ENCODE measurements around the gene RSPRY1. TPM values are rescaled to one million over a fixed set of nuclear protein-coding genes. Genes with fewer than 3 reads are reported as not detected.

RSPRY1 gene
- total RNA-seq, 1 donor from 2014 or later: 49.6 TPM

DNA sequence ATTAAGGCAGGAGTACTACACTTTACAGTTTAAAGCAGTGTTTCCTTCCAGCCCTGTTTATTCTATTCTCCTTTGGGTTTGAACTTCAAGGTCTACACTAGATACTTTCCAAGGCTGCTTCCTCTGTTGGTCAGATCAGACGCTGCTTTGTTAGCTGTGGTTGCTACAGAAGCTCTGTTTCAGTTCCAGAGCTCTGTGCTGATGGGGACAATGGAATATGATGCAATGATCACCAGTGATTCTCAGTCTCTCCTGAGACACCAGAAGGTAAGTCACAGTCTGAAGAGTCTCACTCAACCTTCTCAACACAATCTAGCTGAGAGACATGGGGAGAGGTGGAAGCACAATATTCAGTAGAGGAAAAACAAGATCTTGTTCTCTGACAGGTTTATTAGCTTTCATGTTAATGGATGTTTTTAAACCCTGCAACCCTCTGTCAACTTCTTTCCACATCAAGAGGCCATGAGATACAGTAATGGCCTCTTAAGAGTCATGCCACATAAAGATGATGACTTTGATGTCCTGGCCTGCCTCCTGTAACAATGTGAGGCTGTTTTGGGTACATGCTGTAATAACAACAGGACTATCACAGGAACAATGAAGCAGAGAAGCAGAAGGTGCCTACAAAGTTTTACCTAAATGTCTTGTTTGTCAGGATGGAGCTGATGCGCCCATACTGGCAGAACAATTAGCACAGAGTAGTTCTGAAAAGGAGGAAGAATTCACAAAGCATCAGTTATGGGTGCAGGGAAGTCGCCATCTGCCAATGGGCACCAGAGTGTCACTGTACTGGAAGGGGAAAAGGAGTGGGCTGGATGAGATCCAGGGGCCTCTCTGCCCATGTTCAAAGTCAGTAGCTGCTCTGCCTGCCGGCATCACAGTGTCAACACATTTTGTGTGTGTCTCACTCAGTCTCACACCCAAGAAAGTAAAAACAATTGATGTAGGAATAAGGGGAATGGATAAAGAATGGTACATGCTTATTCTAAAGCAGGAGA lies 33.7 kb upstream of the RSPRY1 start:
- DNase-seq (ENCODE audit: low spot score): no peak

DNA sequence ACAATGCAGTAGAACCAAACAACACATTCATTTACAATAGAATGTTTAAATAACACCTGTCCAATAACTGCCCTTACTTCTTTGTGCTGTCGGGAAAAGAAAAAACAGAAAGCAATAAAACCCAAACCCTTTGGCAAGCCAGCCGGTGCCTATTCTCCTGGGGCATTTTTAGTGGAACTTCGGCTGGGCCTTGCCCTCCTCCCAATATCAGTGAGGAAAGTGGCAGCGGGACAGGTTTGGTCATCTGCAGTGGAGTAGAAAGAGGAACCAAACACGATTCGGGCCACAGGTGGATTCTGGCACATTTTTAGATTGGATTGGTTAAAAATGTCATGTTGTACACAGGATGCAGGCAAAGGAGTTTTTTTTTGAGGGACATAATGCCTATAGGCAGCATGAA lies 32.3 kb upstream of the RSPRY1 start:
- DNase-seq (ENCODE audit: low spot score): no peak

GRCh38 chr16:57155702-57156350 lies 30.3 kb upstream of the RSPRY1 start:
- no peak for DNase-seq (ENCODE audit: low spot score)

DNA sequence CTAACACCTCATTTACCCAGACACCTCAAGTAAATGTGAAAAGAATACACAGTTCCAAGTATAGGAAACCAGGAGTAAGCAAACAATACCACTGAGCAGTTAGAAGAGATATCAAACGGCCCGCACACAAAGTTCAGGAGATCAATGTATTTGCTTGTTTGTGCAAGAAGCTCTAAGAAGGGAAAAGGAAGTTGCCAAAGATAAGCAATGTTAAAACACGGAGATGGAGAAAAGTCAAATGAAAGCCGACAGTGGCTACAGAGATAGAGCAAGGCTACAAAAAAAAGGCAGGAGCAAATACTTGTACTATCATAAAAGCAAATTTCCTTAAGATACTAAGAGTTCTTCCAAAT lies 29.8 kb upstream of the RSPRY1 start:
- no peak for DNase-seq (ENCODE audit: low spot score)

- DNase-seq (ENCODE audit: low spot score): no peak
Observed at GRCh38 chr16:57157533-57157932, 28.6 kb upstream of the RSPRY1 start.

DNA sequence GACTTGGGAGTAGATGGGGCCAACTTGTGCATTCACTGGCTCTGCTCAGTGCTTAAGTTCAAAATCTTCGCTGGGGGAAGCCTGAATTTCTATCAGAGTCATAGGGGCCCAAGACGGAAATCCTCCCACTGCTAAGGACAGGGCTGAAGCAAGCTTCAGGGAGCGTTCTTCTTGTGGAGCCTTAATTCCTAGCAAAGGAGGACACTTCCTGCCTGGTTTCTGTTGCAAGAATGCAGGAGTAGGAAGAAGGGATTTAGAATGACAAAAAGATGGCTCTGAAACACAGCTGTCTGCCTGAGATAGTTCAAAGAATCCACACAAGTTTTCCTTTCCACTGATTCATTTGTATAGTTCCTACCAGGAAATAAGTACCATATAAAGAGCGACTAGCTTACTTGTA lies 26.7 kb upstream of the RSPRY1 start:
- no peak for DNase-seq (ENCODE audit: low spot score)

GRCh38 chr16:57163842-57164241 lies 22.3 kb upstream of the RSPRY1 start:
- no peak for DNase-seq (ENCODE audit: low spot score)

- DNase-seq (ENCODE audit: low spot score): no peak
Observed at GRCh38 chr16:57165483-57165882, 20.6 kb upstream of the RSPRY1 start.

- DNase-seq (ENCODE audit: low spot score): no peak
Observed at GRCh38 chr16:57165938-57166337, 20.2 kb upstream of the RSPRY1 start.

DNA sequence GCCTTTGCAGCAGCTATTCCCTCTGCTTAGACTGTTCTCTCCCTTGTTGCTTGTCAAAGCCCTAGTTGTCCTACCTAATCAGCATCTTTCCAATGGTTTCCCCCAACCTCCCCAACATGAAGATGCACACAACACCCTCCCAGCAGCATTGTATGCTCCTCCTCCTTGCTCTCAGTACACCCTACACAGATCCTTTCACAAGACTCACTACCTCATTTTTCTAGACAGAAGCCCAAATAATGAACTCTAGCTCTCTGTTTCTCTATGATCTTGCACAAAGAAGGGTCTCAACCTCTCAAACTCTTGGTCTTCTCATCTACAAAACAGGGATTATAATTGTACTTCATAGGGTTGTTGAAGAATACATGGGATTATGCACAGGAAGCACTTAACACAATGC lies 19.7 kb upstream of the RSPRY1 start:
- no peak for DNase-seq (ENCODE audit: low spot score)

GRCh38 chr16:57166951-57167350 lies 19.2 kb upstream of the RSPRY1 start:
- no peak for DNase-seq (ENCODE audit: low spot score)

DNA sequence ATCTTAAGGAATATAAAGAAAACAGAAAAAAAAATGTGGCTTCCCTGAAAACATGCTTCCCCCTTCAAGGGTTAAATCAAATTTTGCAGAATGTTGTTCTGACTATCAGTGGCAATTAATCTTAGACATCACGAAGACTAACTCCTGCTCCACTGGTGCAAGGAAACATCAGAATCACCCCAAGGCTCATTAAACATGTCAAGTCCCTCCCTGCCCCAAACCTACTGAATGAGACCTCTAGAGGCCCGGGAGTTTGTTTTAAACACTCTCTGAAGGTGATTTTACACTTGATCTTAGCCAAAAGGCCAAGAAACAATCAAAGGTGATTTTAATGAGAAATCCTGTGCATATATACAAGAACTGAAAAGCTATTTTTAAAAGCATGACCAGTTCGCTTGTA lies 18.6 kb upstream of the RSPRY1 start:
- DNase-seq (ENCODE audit: low spot score): no peak

DNA sequence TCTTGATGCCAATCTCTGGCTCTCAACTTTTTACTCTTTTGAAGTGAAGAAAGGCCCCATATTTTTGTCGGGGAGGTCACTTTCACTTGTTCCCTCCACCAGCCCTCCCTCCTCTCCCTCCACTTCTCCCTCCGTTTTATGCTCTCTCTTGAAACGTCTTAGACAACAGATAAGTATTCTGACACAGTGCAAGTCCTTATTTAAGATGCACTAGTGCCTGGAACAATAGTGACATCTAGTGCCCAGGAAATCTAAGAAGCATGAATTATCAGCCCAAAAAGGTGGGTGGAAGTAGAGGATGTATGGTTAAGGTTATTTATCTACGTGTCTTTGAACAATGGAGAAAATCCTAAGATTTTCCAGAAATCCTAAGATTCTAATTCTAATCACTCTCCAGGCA lies 18.2 kb upstream of the RSPRY1 start:
- peak; percentile 28 for DNase-seq (ENCODE audit: low spot score)

GRCh38 chr16:57169327-57169726 lies 16.8 kb upstream of the RSPRY1 start:
- no peak for DNase-seq (ENCODE audit: low spot score)

DNA sequence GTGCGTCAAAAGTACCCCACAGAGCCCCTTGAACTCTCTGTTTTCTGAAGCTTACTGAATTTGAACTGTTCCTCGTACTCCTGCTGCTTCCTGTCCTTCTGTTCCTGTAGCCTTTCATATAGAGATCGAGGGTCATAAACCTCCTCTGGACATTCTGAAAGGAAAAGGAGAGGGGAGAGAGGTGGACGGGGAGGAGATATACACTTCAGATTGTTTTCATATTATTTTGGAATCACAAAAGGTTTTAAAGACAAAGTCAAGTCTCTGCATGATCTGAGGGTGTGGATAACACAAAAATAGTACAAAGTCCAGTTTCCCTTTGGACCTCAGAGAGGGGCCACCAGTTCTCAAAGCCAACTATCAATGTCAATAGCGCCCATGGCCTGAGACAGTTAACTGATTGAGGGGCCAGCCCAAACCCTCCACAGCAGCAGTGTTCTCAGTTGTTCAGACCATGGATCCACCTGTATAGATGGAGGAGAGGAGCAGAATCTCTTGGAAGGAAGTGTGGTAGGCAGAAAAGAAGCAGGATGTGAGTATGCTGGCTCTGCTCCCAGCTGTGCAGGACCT lies 13.3 kb upstream of the RSPRY1 start:
- no peak for DNase-seq (ENCODE audit: low spot score)

DNA sequence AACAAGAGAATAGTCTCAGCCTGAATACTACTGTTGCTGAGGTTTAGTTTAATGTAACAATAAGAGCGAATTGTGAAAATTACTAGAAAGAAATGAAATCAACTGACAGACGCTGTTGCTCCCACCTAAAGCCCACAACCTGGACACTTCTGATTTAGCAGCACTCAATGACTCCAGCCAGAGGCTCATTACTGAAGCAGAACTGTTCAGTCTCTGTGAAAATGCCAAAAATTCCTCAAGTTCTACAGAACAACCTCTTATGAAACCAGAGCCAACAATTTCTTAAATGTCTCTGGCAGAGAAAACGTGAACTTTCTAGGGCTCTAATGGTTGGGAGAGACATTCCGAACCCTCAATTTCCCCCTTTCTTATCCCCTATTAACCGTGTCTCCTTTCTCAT lies 10.2 kb upstream of the RSPRY1 start:
- DNase-seq (ENCODE audit: low spot score): no peak

- no peak for DNase-seq (ENCODE audit: low spot score)
Observed at GRCh38 chr16:57178196-57178595, 7.9 kb upstream of the RSPRY1 start.

GRCh38 chr16:57178793-57179212 lies 7.3 kb upstream of the RSPRY1 start:
- DNase-seq (ENCODE audit: low spot score): no peak

DNA sequence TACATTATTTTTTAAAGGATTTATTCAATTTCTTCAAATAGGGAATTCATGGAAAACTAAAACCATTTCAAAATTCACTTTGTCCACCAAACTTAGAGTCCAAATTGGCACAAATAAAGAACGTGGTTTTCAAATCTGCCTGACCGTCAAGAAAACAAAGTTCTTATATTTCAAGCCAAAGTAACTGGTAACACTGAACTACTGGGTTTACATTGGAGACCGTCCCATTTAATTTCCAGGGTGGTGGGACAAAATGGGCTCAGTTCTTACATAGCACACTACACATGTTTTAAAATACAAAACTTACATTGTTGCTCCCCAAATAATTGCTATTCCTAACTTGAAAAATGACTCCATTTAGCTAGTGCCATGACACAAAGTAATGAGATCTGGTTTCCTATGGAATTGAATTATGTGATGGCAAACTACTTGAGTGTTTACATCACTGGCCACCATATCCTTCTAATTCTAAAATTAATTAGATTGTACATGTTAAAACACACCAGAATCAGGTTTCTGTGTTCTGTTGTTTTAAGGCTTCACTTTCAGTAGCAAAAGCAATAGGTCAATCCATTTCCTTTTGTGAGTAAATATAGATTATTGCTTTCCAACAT lies 6.8 kb upstream of the RSPRY1 start:
- no peak for DNase-seq (ENCODE audit: low spot score)

DNA sequence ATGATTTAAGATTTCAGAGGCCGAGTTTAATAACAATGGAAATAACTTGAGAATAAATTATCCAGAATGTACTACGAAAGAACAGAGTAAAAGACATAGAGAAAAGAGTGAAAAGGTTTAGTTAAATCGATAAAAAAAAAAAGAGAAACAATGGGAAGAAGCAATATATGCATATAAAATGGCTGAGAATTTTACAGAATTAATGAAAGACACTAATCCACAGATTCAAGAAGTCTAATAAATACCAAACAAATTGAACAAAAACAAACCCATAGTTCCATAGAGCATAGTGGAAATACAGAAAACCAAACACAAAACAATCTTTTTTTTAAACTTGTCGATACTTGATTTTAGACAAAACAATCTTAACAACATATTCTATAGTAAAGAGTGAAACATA lies 2.0 kb upstream of the RSPRY1 start:
- no peak for DNase-seq (ENCODE audit: low spot score)

GRCh38 chr16:57184887-57185445 lies 1.2 kb upstream of the RSPRY1 start:
- DNase-seq (ENCODE audit: low spot score): no peak

GRCh38 chr16:57185446-57185944 lies 634 bp upstream of the RSPRY1 start:
- peak; percentile 34 for DNase-seq (ENCODE audit: low spot score)

All from mucosa of gallbladder (tissue), 1 donor.